Measurements from ENCODE around the gene NR4A3.

GRCh38 chr9:99796231-99796630 lies 25.5 kb upstream of the NR4A3 start:
- TF ChIP-seq MTF1 (CRISPR knock-in tag; IDR thresholded peaks at IDR 0.05): no peak
- TF ChIP-seq ZNF224 (CRISPR knock-in tag; IDR thresholded peaks at IDR 0.05): no peak
- no peak for TF ChIP-seq ZNF232 (CRISPR knock-in tag; IDR thresholded peaks at IDR 0.05; ENCODE audit: borderline replicate concordance)
- TF ChIP-seq FOSL1 (CRISPR knock-in tag; IDR thresholded peaks at IDR 0.05; ENCODE audit: borderline replicate concordance): no peak
- TF ChIP-seq BRCA1 (CRISPR knock-in tag; IDR thresholded peaks at IDR 0.05): no peak
- TF ChIP-seq HDAC1 (CRISPR knock-in tag; IDR thresholded peaks at IDR 0.05): no peak
- TF ChIP-seq DDIT3 (CRISPR knock-in tag; IDR thresholded peaks at IDR 0.05): no peak

All from HepG2 (cell line).